Measurements from ENCODE around the gene GNB1. TPM values are rescaled to one million over a fixed set of nuclear protein-coding genes. Genes with fewer than 3 reads are reported as not detected.

Gene GNB1
- total RNA-seq, 1 donor, result 88.7 TPM

- H3K9me3 ChIP-seq (ENCODE audit: low read depth, low read length), result no peaks in the 10 kb centered on the region
- H3K4me2 ChIP-seq (ENCODE audit: insufficient read depth, low read length), result peak overlapping the region; percentile 44
- no peak overlapping the region for H3K4me3 ChIP-seq (ENCODE audit: insufficient read depth, low read length)
- H3K79me2 ChIP-seq (ENCODE audit: insufficient read depth, low read length), result peaks cover 23% of the 10 kb centered on the region
- H3K27me3 ChIP-seq (ENCODE audit: insufficient read depth, low read length), result no peaks in the 10 kb centered on the region
- peak overlapping the region; percentile 65 for H3K27ac ChIP-seq (ENCODE audit: low read depth, low read length)
- peak; percentile 80 for DNase-seq (ENCODE audit: insufficient read length, low spot score, missing footprints)
- H3K36me3 ChIP-seq (ENCODE audit: insufficient read depth, low read length), result peaks cover 12% of the 10 kb centered on the region
- no peak for TF ChIP-seq CTCF (IDR thresholded peaks at IDR 0.05; ENCODE audit: extremely low read depth, low read depth, low read length)
- H3K4me1 ChIP-seq (ENCODE audit: insufficient read depth, low read length), result peaks cover 52% of the 10 kb centered on the region
- peaks cover 35% of the 10 kb centered on the region for H4K20me1 ChIP-seq (ENCODE audit: insufficient read depth, low read length)
- H2AFZ ChIP-seq (ENCODE audit: low read length), result no peak overlapping the region
Measured at GRCh38 chr1:1780598-1781525, 110.0 kb downstream of the GNB1 start.

GRCh38 chr1:1779691-1780597, 110.9 kb downstream of the GNB1 start:
- peaks cover 37% of the 10 kb centered on the region for H4K20me1 ChIP-seq (ENCODE audit: insufficient read depth, low read length)
- H3K4me2 ChIP-seq (ENCODE audit: insufficient read depth, low read length), result peak overlapping the region; percentile 44
- no peak overlapping the region for H2AFZ ChIP-seq (ENCODE audit: low read length)
- H3K9me3 ChIP-seq (ENCODE audit: low read depth, low read length), result no peaks in the 10 kb centered on the region
- DNase-seq (ENCODE audit: insufficient read length, low spot score, missing footprints), result peak; percentile 94
- H3K27me3 ChIP-seq (ENCODE audit: insufficient read depth, low read length), result no peaks in the 10 kb centered on the region
- H3K79me2 ChIP-seq (ENCODE audit: insufficient read depth, low read length), result peaks cover 31% of the 10 kb centered on the region
- no peak for TF ChIP-seq CTCF (IDR thresholded peaks at IDR 0.05; ENCODE audit: extremely low read depth, low read depth, low read length)
- H3K4me1 ChIP-seq (ENCODE audit: insufficient read depth, low read length), result peaks cover 55% of the 10 kb centered on the region
- no peak overlapping the region for H3K4me3 ChIP-seq (ENCODE audit: insufficient read depth, low read length)
- H3K27ac ChIP-seq (ENCODE audit: low read depth, low read length), result peak overlapping the region; percentile 65
- peaks cover 3% of the 10 kb centered on the region for H3K36me3 ChIP-seq (ENCODE audit: insufficient read depth, low read length)

GRCh38 chr1:1779320-1779675, 111.6 kb downstream of the GNB1 start:
- no peak for DNase-seq (ENCODE audit: insufficient read length, low spot score, missing footprints)
- no peak overlapping the region for H2AFZ ChIP-seq (ENCODE audit: low read length)
- peaks cover 55% of the 10 kb centered on the region for H3K4me1 ChIP-seq (ENCODE audit: insufficient read depth, low read length)
- peak overlapping the region; percentile 88 for H3K4me2 ChIP-seq (ENCODE audit: insufficient read depth, low read length)
- no peaks in the 10 kb centered on the region for H3K36me3 ChIP-seq (ENCODE audit: insufficient read depth, low read length)
- H3K27ac ChIP-seq (ENCODE audit: low read depth, low read length), result peak overlapping the region; percentile 23
- TF ChIP-seq CTCF (IDR thresholded peaks at IDR 0.05; ENCODE audit: extremely low read depth, low read depth, low read length), result no peak
- H3K9me3 ChIP-seq (ENCODE audit: low read depth, low read length), result no peaks in the 10 kb centered on the region
- H3K79me2 ChIP-seq (ENCODE audit: insufficient read depth, low read length), result peaks cover 36% of the 10 kb centered on the region
- H4K20me1 ChIP-seq (ENCODE audit: insufficient read depth, low read length), result peaks cover 37% of the 10 kb centered on the region
- H3K4me3 ChIP-seq (ENCODE audit: insufficient read depth, low read length), result peak overlapping the region; percentile 90
- H3K27me3 ChIP-seq (ENCODE audit: insufficient read depth, low read length), result no peaks in the 10 kb centered on the region
